ENCODE results near the gene ZNF784. TPM values are rescaled to one million over a fixed set of nuclear protein-coding genes. Genes with fewer than 3 reads are reported as not detected.

The ZNF784 gene
- total and polyA plus RNA-seq, 2 of the 13 experiments (the other 11 are each of a cell fraction or from before 2014, with no cell fraction given): 4.1 to 4.2 TPM

DNA sequence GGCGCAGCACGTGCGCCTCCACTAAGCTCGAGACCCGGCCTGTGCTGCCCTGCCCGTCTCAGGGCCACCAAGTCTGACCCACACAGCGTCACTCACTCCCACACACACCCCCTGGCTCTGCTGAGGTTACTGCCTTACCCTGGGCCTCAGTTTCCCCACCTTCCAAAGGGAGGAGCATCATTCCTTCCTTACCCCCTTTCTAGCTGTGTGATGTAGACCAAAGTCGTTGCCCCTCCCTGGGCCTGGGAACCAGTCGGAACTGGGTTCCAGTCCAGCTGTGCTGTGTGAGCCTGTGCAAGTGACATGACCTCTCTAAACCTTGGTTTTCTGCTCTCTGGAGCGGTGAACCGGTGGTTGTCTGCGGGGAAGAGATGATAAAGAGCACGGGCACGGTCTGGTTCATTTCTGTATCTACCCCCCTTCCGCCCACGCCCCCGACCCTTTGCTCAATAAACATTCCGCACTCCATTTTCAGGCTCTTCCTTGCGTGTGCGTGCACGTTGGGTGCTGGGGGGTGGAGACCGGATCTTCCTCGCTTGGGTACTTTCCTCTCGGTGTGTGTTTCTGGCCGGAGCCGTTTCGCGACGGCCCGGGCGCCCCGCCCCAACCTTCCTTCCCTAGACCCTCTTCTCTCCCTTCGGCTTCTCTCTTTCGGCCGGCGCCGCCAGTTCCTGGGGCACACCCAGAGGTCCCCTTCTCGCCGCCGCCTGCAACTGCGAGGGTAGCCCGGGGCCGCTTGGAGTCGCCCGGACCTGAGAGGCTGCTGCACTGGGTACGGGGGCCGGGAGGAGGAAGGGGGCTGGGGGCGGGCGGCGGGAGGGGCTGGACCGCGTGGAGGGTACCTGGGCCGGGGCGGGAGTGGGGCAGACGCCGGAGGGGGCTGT, 18.9 kb upstream of the ZNF784 start, which contains the start of gene ZNF581 (continued):
- TF ChIP-seq ZNF160 (CRISPR knock-in tag; IDR thresholded peaks at IDR 0.05) (no peak), ONECUT2 (CRISPR knock-in tag; IDR thresholded peaks at IDR 0.05) (no peak), SRF (IDR thresholded peaks at IDR 0.05; ENCODE audit: low read depth, low read length) (0 out of 2 replicates have a peak, but pooled peaks have one; percentile 39), ZNF768 (CRISPR knock-in tag; IDR thresholded peaks at IDR 0.05) (peak; percentile 96), ZNF572 (CRISPR knock-in tag; IDR thresholded peaks at IDR 0.05) (0 out of 2 replicates have a peak, but pooled peaks have one; percentile 54), PLRG1 (conservative IDR thresholded peaks at IDR 0.05) (no peak), CHD2 (IDR thresholded peaks at IDR 0.05; ENCODE audit: low read depth, low read length) (no peak), ZNF10 (CRISPR knock-in tag; IDR thresholded peaks at IDR 0.05; ENCODE audit: borderline replicate concordance, low read depth) (no peak), SP4 (CRISPR knock-in tag; IDR thresholded peaks at IDR 0.05) (peak; percentile 54; the same call in 1 of the 2 replicates), ZNF792 (CRISPR knock-in tag; IDR thresholded peaks at IDR 0.05) (peak; percentile 69; the same call in 1 of the 2 replicates), TAF1 (CRISPR knock-in tag; IDR thresholded peaks at IDR 0.05) (peak; percentile 80), ETV5 (CRISPR knock-in tag; IDR thresholded peaks at IDR 0.05; ENCODE audit: borderline replicate concordance) (peak; percentile 69), ZNF674 (CRISPR knock-in tag; IDR thresholded peaks at IDR 0.05; ENCODE audit: low read depth) (no peak), GPN1 (CRISPR knock-in tag; IDR thresholded peaks at IDR 0.05; ENCODE audit: borderline replicate concordance) (no peak), KDM6A (CRISPR knock-in tag; IDR thresholded peaks at IDR 0.05; ENCODE audit: low read depth) (no peak), PHB2 (IDR thresholded peaks at IDR 0.05; ENCODE audit: partially characterized antibody) (no peak), KDM5A (IDR thresholded peaks at IDR 0.05; ENCODE audit: borderline replicate concordance, low read length) (peak; percentile 99), FOXC1 (CRISPR knock-in tag; IDR thresholded peaks at IDR 0.05; ENCODE audit: borderline replicate concordance) (no peak), FOXK2 (IDR thresholded peaks at IDR 0.05) (no peak), CBX1 (IDR thresholded peaks at IDR 0.05; ENCODE audit: low read depth) (no peak), ZNF30 (CRISPR knock-in tag; IDR thresholded peaks at IDR 0.05) (no peak), ZSCAN21 (CRISPR knock-in tag; IDR thresholded peaks at IDR 0.05; ENCODE audit: borderline replicate concordance) (0 out of 2 replicates have a peak, but pooled peaks have one; percentile 46), NKX3-1 (CRISPR knock-in tag; IDR thresholded peaks at IDR 0.05) (0 out of 2 replicates have a peak, but pooled peaks have one; percentile 38), ZNF180 (CRISPR knock-in tag; IDR thresholded peaks at IDR 0.05; ENCODE audit: borderline replicate concordance, low read depth) (no peak)
- TF ChIP-seq, protein P1, sequence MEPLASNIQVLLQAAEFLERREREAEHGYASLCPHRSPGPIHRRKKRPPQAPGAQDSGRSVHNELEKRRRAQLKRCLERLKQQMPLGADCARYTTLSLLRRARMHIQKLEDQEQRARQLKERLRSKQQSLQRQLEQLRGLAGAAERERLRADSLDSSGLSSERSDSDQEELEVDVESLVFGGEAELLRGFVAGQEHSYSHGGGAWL (CRISPR knock-in tag; IDR thresholded peaks at IDR 0.05): peak; percentile 57; the same call in 1 of the 2 replicates
- TF ChIP-seq, protein P2, sequence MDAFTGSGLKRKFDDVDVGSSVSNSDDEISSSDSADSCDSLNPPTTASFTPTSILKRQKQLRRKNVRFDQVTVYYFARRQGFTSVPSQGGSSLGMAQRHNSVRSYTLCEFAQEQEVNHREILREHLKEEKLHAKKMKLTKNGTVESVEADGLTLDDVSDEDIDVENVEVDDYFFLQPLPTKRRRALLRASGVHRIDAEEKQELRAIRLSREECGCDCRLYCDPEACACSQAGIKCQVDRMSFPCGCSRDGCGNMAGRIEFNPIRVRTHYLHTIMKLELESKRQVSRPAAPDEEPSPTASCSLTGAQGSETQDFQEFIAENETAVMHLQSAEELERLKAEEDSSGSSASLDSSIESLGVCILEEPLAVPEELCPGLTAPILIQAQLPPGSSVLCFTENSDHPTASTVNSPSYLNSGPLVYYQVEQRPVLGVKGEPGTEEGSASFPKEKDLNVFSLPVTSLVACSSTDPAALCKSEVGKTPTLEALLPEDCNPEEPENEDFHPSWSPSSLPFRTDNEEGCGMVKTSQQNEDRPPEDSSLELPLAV (CRISPR knock-in tag; conservative IDR thresholded peaks at IDR 0.05; ENCODE audit: low read depth): no peak
- TF ChIP-seq, protein P3, sequence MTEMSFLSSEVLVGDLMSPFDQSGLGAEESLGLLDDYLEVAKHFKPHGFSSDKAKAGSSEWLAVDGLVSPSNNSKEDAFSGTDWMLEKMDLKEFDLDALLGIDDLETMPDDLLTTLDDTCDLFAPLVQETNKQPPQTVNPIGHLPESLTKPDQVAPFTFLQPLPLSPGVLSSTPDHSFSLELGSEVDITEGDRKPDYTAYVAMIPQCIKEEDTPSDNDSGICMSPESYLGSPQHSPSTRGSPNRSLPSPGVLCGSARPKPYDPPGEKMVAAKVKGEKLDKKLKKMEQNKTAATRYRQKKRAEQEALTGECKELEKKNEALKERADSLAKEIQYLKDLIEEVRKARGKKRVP (CRISPR knock-in tag; IDR thresholded peaks at IDR 0.05): 0 out of 4 replicates have a peak, but pooled peaks of 1 of the 2 experiments have one; percentile 12
- TF ChIP-seq, protein P4, sequence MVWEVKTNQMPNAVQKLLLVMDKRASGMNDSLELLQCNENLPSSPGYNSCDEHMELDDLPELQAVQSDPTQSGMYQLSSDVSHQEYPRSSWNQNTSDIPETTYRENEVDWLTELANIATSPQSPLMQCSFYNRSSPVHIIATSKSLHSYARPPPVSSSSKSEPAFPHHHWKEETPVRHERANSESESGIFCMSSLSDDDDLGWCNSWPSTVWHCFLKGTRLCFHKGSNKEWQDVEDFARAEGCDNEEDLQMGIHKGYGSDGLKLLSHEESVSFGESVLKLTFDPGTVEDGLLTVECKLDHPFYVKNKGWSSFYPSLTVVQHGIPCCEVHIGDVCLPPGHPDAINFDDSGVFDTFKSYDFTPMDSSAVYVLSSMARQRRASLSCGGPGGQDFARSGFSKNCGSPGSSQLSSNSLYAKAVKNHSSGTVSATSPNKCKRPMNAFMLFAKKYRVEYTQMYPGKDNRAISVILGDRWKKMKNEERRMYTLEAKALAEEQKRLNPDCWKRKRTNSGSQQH (CRISPR knock-in tag; IDR thresholded peaks at IDR 0.05; ENCODE audit: low read depth): no peak

Measured in HepG2 (cell line).